HG03060 (cell line): ENCODE data around the gene ABCF2.

Experiments
- ATAC-seq: cut with Tn5 transposase; IDR thresholded peaks from one replicate; pipeline ENCODE4 v1.9.1; 2021; ENCODE audit warnings: low read depth, moderate number of reproducible peaks; ENCODE audit not compliant: unreplicated experiment

ABCF2 gene

GRCh38 chr7:151198945-151199848, 27.8 kb downstream of the ABCF2 start:
- ATAC-seq, result no peak

DNA sequence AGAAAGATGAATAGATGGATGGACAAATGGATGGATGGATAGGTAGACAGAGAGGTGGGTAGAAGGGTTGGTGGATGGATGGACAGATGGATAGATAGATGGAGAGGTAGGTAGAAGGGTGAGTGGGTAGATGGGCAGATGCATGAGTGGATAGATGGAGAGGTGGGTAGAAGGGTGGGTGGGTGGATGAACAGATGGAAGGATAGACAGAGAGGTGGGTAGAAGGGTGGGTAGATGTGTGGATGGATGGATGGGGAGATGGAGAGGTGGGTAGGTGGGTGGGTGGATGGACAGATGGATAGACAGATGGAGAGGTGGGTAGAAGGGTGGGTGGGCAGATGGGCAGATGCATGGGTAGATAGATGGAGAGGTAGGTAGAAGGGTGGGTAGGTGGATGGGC, 29.1 kb downstream of the ABCF2 start:
- no peak for ATAC-seq

DNA sequence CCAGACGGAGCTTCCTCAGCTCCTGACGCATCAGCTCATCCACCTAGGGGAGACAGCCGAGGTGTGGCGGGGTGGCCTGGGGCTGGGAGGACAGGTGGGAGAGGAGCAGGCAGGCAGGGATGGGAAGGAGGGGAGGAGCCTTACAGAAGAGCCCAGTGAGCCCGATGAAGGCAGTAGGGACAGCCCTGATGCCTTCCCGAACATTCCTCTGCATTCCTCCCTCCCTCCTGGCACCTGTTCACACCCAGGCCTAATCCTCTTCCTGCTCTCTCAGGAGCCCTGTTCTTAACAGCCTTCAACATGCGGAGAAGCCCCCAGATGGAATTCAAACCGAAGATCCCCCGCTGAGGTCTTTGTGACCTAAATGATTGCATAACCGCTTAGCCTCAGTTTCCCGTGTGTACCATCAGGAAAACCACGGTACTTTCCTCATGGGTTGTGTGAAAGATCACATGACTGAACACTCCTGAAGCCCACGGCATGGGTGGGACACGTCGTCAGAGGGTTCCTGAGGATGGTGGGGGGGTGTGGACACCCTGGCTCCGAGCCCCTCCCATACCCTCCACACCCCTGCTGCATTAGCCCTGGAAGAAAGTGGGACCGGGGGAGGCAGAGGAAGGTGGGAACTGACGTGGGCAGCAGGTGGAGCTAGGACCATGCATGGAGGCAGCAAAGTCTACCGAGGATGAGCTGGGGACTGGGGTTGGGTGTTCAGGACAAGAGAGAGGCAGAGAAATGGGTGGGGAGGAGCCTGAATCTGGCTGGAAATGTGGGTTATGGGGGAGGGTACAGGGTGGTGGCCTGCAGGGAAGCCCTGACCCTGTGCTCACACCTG, 31.2 kb downstream of the ABCF2 start:
- ATAC-seq, result no peak

- no peak for ATAC-seq
Measured at GRCh38 chr7:151194188-151194587, 32.8 kb downstream of the ABCF2 start.

GRCh38 chr7:151193203-151193978, 33.6 kb downstream of the ABCF2 start:
- ATAC-seq, result no peak

- no peak for ATAC-seq
Measured at GRCh38 chr7:151192002-151192539, 34.9 kb downstream of the ABCF2 start.

GRCh38 chr7:151191544-151191943, 35.5 kb downstream of the ABCF2 start:
- ATAC-seq, result no peak

DNA sequence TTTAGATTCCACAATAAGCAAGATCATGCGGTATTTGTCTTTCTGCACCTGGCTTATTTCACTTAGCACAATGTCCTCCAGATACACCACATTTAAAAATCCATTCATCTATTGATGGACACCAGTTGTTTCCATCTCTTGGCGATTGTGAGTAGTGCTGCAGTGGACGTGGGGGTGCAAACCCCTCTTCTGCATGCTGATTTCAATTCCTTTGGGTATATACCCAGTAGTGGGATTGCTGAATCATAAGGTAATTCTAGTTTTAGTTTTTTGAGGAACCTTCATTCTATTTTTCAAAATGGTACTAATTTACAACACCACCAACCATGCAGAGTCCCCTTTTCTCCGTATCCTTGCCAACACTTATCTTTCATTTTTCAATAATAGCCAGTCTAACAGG, 38.0 kb downstream of the ABCF2 start:
- no peak for ATAC-seq

GRCh38 chr7:151188252-151188542, 38.8 kb downstream of the ABCF2 start:
- no peak for ATAC-seq

DNA sequence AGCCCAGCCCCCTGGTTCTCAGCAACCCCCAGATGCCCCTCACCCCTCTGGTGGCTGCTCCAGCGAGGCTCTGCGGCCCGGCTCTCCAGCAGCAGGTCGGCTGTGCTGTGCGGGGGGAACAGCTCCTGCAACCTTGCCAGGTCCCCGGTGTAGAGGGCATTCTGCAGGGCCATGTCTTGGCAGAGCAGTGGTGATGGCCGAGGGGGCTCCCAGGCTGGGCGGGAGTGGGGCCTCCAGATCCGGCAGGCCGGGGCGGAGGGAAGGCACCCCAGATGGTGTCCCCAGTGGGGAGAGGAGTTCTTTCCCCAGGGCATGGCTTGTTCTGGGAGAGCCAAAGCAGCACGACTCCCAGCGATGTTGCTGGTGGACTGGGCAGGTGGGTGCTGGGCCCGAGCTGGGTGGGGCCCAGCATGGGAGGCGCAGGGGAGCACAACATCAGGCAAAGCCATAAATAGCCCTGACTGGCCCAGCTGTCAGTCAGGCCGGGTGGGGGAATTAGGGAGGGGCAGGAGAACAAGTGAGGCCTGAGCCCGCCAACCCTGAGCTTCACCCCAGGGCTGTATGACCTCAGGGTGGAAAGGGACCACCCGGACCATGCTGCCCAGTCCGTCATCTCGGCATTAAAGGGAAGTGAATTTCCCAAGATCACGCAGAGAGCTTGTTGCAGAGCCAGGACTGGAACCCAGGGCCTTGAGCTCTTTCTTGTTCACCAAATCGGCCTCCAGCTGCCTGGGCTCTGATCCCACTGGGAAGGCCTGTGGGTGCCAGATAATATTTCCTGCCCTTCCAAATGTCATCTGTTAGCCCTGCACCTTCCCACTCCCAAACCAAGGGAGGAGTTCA, 39.4 kb downstream of the ABCF2 start:
- ATAC-seq, result no peak

- ATAC-seq, result no peak
Measured at GRCh38 chr7:151186640-151187408, 40.2 kb downstream of the ABCF2 start, which contains the start of gene ASB10. ASB10 (minus strand) TSS chr7:151187250; CDS start chr7:151187130, 120 bp downstream.

DNA sequence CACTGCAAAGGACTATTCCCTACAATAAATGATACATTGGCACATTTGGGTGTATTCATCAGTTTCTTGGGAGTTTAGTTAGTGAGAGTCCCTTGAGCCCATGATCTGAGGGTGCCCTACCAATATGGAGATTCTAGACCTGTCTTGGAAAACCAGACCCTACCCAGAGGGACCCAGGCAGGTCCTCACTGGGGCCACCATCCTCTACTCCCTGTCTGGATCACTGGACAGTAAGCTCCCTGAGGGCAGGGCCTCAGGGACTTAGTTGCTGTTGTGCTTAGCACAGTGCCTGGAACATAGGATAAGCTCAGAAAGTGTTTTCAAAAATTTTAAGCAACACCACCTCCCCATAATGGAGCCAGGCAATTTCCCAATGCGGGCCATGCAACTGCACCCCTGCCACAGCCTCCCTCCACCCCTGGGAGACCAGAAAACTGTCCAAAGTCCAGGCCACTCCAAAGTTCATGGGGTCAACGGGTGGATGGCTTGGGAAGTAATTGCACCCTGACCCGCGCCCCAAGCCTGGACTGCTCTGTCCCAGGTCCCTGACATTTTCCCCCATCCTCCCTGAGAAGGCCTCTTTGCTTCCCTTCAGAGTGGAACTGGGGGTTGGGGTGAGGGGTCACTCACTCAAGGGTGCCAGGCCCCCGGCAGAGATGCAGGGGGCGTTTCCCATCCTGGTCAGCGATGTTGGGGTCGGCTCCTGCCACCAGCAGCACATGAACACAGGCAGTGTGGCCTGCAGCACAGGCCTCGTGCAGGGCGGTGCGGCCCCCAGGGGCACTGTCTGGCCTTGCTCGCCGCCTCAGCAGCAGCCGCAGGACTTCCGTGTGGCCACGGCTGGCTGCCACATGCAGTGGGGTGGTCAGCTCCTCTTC, 41.0 kb downstream of the ABCF2 start:
- ATAC-seq, result no peak

- ATAC-seq, result no peak
Measured at GRCh38 chr7:151181011-151181431, 46.0 kb downstream of the ABCF2 start.

GRCh38 chr7:151179946-151180345, 47.1 kb downstream of the ABCF2 start:
- no peak for ATAC-seq

DNA sequence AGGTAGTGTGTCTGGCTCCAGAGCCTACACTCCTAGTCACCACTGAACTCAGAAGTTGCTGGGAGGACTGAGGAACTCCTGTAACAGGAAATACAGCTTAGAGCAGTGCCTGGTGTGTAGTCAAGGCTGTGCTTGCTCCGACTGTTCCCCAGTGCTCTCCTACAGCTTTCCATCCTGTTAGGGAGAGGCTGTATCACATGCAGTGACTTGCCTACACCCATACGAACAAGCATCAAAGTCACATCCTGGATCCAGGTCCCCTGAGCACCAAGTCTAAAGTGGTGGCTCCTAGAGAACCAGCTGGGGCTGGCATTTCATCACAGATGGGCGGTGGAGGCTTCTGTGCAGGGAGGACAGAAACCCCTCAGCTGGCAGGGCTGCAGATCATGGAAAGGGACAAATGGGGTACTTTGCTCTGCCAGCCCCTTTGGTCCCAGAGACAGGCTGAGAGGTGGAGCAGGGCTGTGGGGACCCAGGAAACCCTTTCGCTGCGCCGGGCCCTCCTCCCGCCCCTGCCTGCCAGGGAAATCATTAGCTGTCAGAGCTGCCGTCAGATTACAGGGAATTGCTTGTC, 47.6 kb downstream of the ABCF2 start:
- no peak for ATAC-seq

- ATAC-seq, result no peak
Measured at GRCh38 chr7:151178831-151179230, 48.2 kb downstream of the ABCF2 start.

GRCh38 chr7:151178236-151178635, 48.8 kb downstream of the ABCF2 start:
- no peak for ATAC-seq

DNA sequence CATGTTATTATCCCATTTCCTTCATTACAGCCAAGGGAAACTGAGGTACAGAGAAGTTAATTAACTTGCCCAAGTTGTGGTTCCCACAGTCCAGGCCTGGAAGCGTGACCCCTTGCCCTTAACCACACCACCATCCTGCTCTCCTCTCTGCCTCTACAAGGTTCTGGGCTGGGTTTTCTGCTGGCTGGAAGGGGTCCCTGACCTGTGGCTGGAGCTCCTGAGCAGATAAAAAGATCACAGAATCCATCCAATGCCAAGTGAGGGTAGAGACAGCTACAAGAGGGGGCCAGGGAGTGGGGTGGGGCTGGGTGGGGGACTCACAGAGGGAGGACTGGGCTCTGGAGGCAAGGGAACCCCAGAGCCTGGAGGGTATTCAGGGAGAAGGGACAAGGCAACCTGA, 49.7 kb downstream of the ABCF2 start:
- no peak for ATAC-seq
